T-helper 1 cell treated with Interleukin-12 subunit alpha and Interleukin-12 subunit beta and Interleukin-4 antibody, amounts not matched to agents 30 μg/mL and 1 μg/mL, for 36 hours (primary cell): Measurements from ENCODE around the gene CRABP2.

Source experiments
- H3K27ac Mint-ChIP-seq: one replicate; pipeline ENCODE4 v1.8.0; 2021; ENCODE audit warnings: mild to moderate bottlenecking, mixed read lengths
- H3K27me3 Mint-ChIP-seq: one replicate; pipeline ENCODE4 v1.8.0; 2021; ENCODE audit warnings: low read depth, mixed read lengths
- H3K36me3 Mint-ChIP-seq: one replicate; pipeline ENCODE4 v1.8.0; 2021; ENCODE audit warnings: low read depth, mixed read lengths
- H3K4me1 Mint-ChIP-seq: one replicate; pipeline ENCODE4 v1.8.0; 2021; ENCODE audit warnings: low read depth, mixed read lengths
- H3K4me3 Mint-ChIP-seq: one replicate; pipeline ENCODE4 v1.8.0; 2021; ENCODE audit warnings: mild to moderate bottlenecking, moderate library complexity, mixed read lengths
- H3K9me3 Mint-ChIP-seq: one replicate; pipeline ENCODE4 v1.8.0; 2021; ENCODE audit warnings: mixed read lengths

The CRABP2 gene

GRCh38 chr1:156727926-156728598 lies 22.7 kb upstream of the CRABP2 start, which contains the start of gene METTL25B:
Gene METTL25B, plus strand, starts transcription at chr1:156728469. Its CDS starts 636 bp downstream, at chr1:156729105.
- Mint-ChIP-seq H3K27ac (peak within 1 kb of the TSS; percentile 99), H3K4me3 (no peak within 1 kb of the TSS)

GRCh38 chr1:156727492-156727891 lies 22.1 kb upstream of the CRABP2 start:
- H3K4me3 Mint-ChIP-seq: no peak overlapping the region
- peak overlapping the region; percentile 99 for H3K27ac Mint-ChIP-seq
- H3K36me3 Mint-ChIP-seq: peaks cover 28% of the 10 kb centered on the region
- H3K4me1 Mint-ChIP-seq: peaks cover 40% of the 10 kb centered on the region
- H3K9me3 Mint-ChIP-seq: no peaks in the 10 kb centered on the region
- no peaks in the 10 kb centered on the region for H3K27me3 Mint-ChIP-seq

More at GRCh38 chr1:156727926-156728598, 22.7 kb upstream of the CRABP2 start, which contains the start of gene METTL25B:
- Mint-ChIP-seq H3K36me3 (peaks cover 29% of the 10 kb centered on the region), H3K27me3 (no peaks in the 10 kb centered on the region), H3K4me1 (peaks cover 42% of the 10 kb centered on the region), H3K9me3 (no peaks in the 10 kb centered on the region)

- Mint-ChIP-seq H3K4me3 (no peak overlapping the region), H3K27me3 (no peaks in the 10 kb centered on the region), H3K36me3 (peaks cover 29% of the 10 kb centered on the region), H3K27ac (peak overlapping the region; percentile 99), H3K4me1 (peaks cover 39% of the 10 kb centered on the region), H3K9me3 (no peaks in the 10 kb centered on the region)
Measured at GRCh38 chr1:156726549-156727226, 21.3 kb upstream of the CRABP2 start.

DNA sequence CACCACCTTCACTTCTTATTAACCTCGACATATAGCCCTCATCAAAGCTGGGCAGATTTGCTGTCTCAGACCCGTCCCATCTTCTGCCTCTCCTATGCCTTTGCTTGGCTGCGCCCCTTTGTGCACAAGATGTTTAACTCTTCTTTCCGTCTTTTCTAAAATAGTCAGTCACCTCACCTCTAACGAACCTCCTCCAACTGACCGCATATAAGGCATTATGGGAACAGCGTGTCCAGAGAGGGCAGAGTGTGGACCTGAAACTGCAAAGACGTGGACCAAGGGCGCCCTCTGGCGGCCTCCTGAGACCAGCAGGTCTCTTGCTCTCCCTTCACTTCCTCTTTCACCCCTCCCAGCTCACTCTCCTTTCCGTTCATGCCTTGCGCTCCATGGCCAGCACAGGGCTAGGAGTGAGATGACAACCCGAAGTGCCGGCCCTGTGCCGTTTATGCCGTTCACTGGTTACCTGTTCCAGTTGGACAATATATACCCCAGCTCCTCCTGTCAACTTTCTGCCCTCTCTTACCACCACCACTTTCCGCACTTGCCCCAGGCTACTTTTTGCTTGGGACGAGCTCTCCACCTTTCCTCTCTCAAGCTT lies 20.4 kb upstream of the CRABP2 start:
- H3K4me3 Mint-ChIP-seq: no peak overlapping the region
- no peaks in the 10 kb centered on the region for H3K27me3 Mint-ChIP-seq
- H3K9me3 Mint-ChIP-seq: no peaks in the 10 kb centered on the region
- H3K4me1 Mint-ChIP-seq: peaks cover 37% of the 10 kb centered on the region
- peaks cover 35% of the 10 kb centered on the region for H3K36me3 Mint-ChIP-seq
- no peak overlapping the region for H3K27ac Mint-ChIP-seq

GRCh38 chr1:156721535-156721934 lies 16.2 kb upstream of the CRABP2 start:
- Mint-ChIP-seq H3K27me3 (no peaks in the 10 kb centered on the region), H3K36me3 (peaks cover 36% of the 10 kb centered on the region), H3K4me3 (peak overlapping the region; percentile 12), H3K27ac (peak overlapping the region; percentile 89), H3K4me1 (peaks cover 21% of the 10 kb centered on the region), H3K9me3 (no peaks in the 10 kb centered on the region)

GRCh38 chr1:156721131-156721530 lies 15.7 kb upstream of the CRABP2 start:
- peak overlapping the region; percentile 12 for H3K4me3 Mint-ChIP-seq
- H3K36me3 Mint-ChIP-seq: peaks cover 36% of the 10 kb centered on the region
- peak overlapping the region; percentile 89 for H3K27ac Mint-ChIP-seq
- no peaks in the 10 kb centered on the region for H3K27me3 Mint-ChIP-seq
- peaks cover 21% of the 10 kb centered on the region for H3K4me1 Mint-ChIP-seq
- no peaks in the 10 kb centered on the region for H3K9me3 Mint-ChIP-seq

- no peak overlapping the region for H3K27ac Mint-ChIP-seq
- no peaks in the 10 kb centered on the region for H3K9me3 Mint-ChIP-seq
- H3K36me3 Mint-ChIP-seq: peaks cover 20% of the 10 kb centered on the region
- H3K4me3 Mint-ChIP-seq: no peak overlapping the region
- peaks cover 6% of the 10 kb centered on the region for H3K4me1 Mint-ChIP-seq
- no peaks in the 10 kb centered on the region for H3K27me3 Mint-ChIP-seq
Measured at GRCh38 chr1:156717351-156717750, 12.0 kb upstream of the CRABP2 start.

DNA sequence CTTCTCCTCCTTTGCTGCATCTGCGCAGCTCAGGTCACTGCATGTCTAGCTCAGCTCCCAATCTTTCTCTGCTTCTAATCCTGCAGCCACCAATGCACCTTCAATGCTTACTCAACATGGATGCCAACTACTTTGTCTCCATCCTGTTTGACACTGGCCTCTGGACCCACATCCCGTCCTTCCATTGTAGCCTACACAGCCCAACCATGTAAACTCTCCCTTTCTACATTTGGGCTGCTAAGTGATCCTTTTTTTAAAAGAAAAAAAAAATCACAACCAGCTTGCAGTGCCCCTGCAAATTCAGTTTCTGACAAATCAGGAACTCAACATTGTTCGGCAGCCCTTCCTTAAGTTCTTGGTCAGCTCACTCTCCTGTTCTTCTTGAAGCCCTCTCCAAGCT lies 9.4 kb upstream of the CRABP2 start:
- H3K4me1 Mint-ChIP-seq: no peaks in the 10 kb centered on the region
- peaks cover 11% of the 10 kb centered on the region for H3K36me3 Mint-ChIP-seq
- no peaks in the 10 kb centered on the region for H3K9me3 Mint-ChIP-seq
- H3K4me3 Mint-ChIP-seq: no peak overlapping the region
- no peaks in the 10 kb centered on the region for H3K27me3 Mint-ChIP-seq
- no peak overlapping the region for H3K27ac Mint-ChIP-seq

DNA sequence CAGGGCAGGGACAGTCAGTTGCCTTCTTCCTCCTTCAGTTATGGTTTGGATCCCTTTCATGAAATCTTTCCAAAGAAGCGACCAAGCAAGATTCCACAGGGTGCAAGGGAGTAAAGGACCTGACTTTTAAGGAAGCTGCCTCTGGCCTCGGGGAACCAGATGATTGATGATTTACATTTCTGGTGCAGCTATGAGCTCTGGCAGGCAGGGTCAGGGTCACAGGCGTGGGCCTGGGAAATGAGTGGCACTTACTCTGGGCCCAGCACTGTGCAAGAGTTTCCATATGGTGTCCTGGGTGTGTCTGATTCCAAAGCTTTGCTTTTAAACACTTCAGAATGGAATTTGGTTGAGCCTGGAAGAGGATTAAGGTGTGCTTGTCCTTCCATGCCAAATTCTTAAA lies 7.2 kb upstream of the CRABP2 start:
- Mint-ChIP-seq H3K36me3 (peaks cover 12% of the 10 kb centered on the region), H3K27me3 (no peaks in the 10 kb centered on the region), H3K27ac (no peak overlapping the region), H3K4me3 (no peak overlapping the region), H3K9me3 (no peaks in the 10 kb centered on the region), H3K4me1 (no peaks in the 10 kb centered on the region)

DNA sequence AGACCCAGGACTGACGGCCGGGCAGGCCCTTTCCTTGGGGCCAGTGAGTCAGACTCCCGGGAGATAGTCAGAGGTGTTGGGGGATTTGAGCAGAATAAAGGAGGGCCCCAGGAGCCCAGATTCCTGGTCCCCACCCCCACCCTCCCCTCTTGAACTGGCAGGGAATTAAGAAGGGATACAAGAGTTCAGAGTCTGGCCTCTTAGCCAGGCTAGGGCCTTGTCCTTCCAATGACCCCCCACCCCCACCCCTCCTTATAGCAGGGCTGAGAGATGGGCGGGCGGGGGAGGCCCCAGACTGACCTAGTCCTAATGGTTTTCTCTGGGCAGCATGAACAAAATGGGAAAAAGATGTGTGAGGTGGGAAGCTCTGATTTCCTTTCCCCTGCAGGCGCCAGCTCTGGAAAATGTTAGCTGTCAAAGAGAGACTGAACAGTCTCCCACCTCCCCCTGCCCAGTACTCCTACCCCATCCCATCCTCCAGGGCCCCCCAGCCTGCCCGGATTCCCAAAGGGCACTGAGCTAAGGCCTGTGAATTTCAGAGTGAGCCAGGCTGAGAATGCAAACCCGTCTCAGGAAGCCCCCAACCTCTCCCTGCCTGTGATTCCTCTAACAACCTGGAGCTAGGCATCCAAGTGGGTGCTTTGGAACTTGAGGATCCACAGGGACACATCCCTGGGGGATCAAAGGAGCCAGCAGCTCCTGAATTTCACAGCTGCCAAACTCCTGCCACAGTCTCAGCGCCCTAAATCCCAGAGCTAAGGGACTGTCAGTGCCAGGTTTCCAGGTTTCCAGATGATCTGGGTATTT lies 5.8 kb upstream of the CRABP2 start:
- Mint-ChIP-seq H3K27ac (no peak overlapping the region), H3K27me3 (peaks cover 8% of the 10 kb centered on the region), H3K9me3 (no peaks in the 10 kb centered on the region)

GRCh38 chr1:156709757-156710489 lies 4.5 kb upstream of the CRABP2 start:
- Mint-ChIP-seq H3K27ac (no peak overlapping the region), H3K36me3 (peaks cover 1% of the 10 kb centered on the region), H3K9me3 (no peaks in the 10 kb centered on the region), H3K4me3 (no peak overlapping the region), H3K4me1 (peaks cover 16% of the 10 kb centered on the region), H3K27me3 (peaks cover 20% of the 10 kb centered on the region)

More for the DNA sequence above, 5.8 kb upstream of the CRABP2 start:
- Mint-ChIP-seq H3K36me3 (peaks cover 7% of the 10 kb centered on the region), H3K4me3 (no peak overlapping the region), H3K4me1 (peaks cover 7% of the 10 kb centered on the region)

- peaks cover 1% of the 10 kb centered on the region for H3K36me3 Mint-ChIP-seq
- peaks cover 27% of the 10 kb centered on the region for H3K27me3 Mint-ChIP-seq
Measured at GRCh38 chr1:156709031-156709430, 3.6 kb upstream of the CRABP2 start.

DNA sequence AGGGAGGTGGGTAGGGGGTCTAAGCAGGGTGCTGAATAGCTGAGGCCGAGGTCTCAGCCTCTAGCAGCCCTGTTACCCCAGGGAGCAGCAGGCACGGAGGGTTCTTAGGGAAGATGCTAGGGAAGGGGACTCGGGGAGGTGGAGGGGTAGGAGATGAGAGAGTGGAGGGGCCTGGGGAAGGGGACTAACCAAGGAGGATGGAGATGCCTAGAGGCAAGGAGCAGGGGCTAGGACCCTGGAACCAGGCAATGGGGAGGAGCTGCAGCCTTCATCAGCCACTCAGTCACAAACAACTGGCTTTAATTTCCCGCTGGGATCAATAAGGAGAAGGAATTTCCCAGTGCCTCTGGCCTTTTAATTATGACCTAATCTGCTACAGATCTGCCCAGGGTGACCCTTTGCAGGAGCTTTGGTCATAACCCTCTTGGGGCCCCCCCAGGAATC lies 2.9 kb upstream of the CRABP2 start:
- H3K9me3 Mint-ChIP-seq: no peaks in the 10 kb centered on the region
- H3K36me3 Mint-ChIP-seq: peaks cover 1% of the 10 kb centered on the region
- peaks cover 17% of the 10 kb centered on the region for H3K4me1 Mint-ChIP-seq
- no peak overlapping the region for H3K4me3 Mint-ChIP-seq
- H3K27me3 Mint-ChIP-seq: peaks cover 35% of the 10 kb centered on the region
- no peak overlapping the region for H3K27ac Mint-ChIP-seq

More at GRCh38 chr1:156709031-156709430, 3.6 kb upstream of the CRABP2 start:
- H3K4me3 Mint-ChIP-seq: no peak overlapping the region
- no peak overlapping the region for H3K27ac Mint-ChIP-seq
- peaks cover 17% of the 10 kb centered on the region for H3K4me1 Mint-ChIP-seq
- H3K9me3 Mint-ChIP-seq: no peaks in the 10 kb centered on the region
